CD4-positive, alpha-beta T cell treated with Interleukin-6 for 4 hours (primary cell): ENCODE measurements around the gene LMCD1.

ENCODE experiments used
- DNase-seq: peaks from one replicate; pipeline ENCODE4 v3.0.0-alpha.2; 2020; ENCODE audit warnings: mixed read lengths

LMCD1 gene

DNA sequence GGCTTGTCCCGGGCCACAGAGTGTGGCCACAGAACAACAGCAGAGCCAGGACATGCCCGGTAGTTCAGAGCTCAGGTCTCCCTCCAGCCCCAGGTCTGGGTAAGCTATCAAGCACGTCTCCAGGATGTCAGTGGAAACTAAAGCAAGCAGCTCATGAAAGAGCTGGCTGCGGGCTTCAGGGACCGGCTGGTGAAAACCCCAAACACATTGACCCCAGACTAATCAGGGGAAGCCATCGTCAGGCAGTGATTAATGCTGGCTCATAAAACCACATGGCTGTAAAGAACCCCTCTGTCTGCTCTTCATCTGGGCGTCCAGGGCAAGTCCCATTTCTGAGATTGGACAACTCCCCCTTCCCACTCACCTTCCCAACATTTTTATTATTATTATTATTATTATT, 37.8 kb downstream of the LMCD1 start:
- DNase-seq, result no peak

DNA sequence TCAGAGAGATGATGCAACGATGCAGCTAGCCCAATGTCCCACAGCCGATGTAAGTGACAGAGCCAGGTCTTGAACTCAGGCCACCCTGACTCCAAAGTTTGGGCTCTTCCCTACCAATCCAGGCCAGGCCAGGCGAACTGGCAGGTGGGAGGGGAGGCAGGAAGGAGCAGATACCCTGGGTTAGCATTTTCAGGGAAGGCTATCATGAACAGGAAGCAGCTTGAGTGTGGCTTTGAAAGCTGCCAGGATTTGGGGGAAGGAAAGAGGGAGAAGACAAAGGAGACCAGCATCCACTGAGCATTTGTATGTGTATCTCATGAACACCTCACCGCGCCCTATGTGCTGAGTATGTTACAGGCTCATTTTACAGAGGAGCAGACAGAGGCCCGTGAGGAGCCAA, 38.8 kb downstream of the LMCD1 start:
- no peak for DNase-seq

DNA sequence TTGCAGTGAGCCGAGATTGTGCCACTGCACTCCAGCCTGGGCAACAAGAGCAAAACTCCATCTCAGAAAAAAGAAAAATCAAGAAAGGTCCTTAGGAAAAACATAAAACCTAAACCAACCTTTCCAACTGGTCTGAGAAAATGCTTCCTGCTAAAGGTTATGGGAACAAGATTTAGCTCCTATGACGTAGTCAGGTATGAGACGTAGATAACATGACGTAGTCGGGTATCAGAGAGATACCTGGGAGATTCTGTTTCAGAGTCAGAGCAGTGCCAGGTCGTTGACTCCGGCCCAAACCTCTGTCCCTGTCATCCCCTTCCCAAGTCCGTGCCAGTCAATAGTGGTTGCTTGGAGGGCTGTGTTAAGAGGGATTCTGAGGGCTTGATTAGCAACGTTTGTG, 39.9 kb downstream of the LMCD1 start:
- no peak for DNase-seq

DNA sequence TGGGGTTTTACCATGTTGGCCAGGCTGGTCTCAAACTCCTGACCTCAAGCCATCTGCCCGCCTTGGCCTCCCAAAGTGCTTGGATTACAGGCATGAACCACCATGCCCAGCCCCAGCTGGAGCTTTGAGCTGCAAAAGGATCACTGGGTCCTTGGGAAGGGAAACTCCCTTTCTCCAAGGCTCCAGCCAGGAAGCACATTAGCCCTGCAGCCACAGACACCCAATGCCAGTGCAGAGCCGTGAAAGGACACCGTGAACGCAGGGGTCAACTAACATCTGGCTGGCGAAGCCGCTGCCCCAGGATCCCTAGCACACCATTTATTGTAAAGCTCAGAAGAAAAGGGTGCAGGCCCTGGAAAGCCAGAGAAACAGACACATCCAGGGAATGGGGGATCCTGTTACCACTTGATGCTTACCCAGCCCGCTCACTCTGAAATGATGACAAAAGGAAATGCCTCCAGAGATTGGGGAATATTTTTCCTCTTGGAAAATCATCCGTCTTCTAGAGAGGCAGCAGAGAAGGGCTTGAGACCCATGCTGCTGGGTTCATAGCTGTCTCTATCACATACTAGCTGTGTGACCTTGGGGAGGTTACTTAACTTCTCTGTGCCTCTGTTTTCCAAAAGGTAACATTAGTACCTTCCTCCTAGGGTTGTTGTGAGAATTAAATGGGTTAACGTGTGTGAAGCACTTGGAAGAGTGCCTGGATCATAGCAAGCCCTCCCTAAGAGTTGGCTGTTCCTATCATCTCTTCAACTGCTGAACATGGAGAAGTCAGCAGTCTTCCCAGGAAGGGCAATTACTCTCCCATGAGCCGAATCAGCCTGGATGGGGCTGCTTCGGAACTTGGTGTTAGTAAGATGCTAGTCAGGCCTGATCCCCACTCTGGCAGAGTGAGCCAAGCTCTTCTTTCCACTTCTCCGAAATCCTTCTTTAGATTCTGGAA, 40.8 kb downstream of the LMCD1 start:
- no peak for DNase-seq

DNA sequence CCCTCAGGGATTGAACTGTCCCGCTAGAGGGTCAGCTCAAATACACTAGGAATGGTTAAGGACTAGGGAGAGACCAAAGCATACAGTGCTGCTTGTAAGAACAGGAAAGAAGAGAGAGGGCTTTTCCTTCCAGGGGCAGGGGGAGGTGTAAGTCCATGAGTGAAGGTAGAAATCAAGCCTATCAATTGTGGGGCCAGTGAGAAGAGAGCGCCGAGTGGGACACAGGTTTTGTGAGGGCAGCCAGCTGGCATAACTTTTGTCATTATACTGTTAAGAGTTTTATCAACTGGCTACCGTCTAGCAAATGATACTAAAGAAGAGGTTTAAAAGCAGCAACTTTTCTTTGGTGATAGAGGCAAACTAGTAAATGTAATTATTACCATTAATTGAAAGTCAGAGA, 45.0 kb downstream of the LMCD1 start:
- no peak for DNase-seq

DNA sequence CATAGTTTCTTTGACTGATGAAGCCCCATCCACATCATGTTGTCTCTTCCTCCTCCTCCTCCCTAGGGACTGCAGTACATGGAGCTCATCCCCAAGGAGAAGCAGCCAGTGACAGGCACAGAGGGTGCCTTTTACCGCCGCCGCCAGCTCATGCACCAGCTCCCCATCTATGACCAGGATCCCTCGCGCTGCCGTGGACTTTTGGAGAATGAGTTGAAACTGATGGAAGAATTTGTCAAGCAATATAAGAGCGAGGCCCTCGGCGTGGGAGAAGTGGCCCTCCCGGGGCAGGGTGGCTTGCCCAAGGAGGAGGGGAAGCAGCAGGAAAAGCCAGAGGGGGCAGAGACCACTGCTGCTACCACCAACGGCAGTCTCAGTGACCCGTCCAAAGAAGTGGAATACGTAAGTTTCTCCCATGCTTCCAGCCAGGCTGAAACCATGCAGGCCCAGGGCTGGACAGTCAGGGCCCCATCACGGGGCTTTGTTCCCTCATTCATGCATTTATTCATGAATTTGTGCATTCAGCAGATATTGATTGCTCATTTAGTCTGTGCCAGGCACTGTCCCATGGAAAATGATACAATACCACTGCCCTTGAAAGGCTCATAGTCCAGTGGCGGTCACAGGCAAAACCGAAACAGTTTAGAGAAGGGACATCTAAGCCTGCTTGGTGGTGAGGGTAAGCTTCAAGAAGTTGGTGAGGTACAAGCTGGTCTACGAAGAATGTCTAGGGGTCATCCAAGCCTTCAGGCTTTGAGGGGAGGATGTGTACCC, 47.1 kb downstream of the LMCD1 start:
- DNase-seq, result no peak

DNA sequence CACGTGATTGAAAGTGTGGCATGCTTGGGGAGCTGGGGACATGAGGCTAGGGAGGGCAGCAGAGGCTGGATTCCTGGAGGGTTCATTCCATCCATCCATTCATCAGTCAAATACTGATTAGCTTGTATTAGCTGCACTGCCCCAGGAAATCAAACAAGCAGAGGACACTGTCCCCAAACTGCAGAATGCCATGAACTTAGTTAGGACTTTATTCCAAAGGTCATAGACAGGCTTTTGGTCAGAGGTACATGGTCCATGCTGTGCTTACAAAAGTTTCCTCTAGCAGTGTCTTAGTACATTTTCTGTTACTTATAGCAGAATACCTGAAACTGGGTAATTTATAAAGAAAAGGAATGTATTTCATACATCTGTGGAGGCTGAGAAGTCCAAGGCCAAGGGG, 47.7 kb downstream of the LMCD1 start:
- no peak for DNase-seq

DNA sequence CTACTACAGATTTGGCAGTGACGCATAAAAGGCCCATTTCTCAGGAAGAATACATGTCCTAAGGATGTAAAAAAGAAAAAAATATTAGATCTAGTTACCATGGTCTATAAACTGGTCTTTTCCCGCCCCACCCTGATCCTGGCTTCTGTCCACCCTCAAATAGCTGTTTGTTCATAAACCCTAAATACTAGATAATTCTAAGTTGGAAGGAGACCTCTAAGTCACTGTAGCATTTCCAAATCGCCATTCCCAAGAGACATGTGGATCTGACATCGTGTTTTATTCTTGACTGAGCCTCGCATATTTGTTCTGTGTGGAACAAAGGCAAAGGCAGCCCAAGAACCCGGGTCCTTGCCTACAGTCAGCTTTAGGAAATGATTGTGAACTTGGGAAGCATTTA, 49.0 kb downstream of the LMCD1 start:
- DNase-seq, result no peak

DNA sequence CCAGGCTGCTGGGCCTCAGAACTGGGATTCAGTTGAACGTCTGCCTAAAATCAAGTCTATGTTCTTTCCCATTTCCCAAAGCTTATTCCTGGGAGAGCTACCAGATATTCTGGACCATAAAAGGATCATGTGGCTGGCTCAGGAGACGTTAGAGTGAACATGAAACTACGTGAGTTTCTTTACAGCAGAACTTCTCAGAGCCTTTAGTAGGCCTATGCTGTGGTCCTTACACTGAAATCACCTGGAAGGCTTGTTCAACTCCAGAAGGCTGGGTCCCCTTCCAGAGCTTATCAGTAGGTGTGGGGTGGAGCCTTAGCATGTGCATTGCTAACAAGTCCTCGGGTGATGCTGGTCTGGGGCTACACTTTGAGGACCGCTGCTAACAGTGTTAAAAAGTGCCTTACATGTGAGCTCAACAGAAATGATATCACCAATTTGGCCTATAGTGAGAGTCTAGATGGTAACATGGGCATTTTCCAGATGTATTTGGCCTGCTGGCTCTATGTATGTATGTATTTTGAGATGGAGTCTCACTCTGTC, 50.7 kb downstream of the LMCD1 start:
- no peak for DNase-seq

DNA sequence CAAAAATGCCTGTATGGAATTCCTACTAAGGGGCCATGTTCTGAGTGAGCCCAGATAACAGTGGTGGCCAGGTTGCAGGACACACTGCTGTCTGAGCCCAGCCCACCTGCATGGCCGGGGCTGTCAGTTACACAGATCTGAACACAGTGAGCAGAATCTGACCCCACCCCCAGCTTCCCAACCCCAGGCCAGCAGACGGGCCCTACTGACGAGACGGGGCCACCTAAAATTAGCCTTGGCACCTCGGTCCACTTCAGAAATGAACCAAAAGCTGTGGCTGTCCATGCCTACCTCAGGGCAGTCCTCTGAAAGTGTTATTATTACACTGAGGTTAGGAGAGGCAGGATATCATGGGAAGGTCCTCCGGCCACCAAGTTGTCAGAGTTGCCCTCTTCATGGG, 51.8 kb downstream of the LMCD1 start:
- no peak for DNase-seq

DNA sequence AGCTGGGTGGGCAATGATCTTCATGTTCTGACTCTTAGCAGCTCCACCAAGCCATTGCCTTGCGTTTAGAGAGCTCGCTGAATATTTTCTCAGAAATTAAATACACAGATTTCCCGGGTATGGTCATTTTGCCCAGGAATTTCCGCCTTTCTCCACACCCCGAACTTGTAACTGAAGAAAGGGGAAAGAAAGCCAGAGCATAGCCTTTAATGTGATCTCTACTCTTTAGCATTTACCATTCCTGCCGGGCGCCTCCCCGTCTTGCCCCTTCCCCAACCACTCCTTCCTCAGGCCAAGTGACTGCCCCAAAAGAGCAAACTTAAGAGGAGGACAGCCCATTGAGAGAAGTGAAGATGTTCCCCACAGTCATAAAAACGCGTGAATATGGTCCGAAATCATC, 53.1 kb downstream of the LMCD1 start:
- no peak for DNase-seq

DNA sequence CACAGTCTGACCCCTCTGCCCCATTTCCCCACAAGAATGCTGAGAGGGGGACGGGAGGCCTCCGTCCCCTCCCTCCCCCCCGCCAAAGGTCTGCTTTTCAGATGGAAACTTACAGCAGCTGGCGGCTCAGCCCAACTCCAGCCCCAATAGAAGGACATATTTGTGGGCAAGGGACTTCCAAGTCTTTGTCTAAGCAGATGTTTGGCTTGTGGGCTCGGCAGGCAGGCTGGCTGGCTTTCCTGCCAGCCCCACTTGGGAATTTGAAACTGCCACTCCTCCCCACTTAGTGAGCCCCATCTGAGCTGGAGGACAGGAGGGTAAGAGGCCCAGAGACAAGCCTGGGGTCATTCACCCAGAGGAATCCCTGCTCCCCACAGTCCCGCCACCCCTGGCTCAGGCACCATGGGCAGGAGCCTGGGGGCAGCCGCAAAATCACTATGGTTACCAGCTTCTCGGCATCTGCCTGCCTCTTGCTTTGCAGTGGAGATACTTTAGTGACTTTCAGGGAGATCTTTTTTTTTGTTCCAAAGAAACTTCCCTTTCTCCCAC, 53.6 kb downstream of the LMCD1 start:
- no peak for DNase-seq

DNA sequence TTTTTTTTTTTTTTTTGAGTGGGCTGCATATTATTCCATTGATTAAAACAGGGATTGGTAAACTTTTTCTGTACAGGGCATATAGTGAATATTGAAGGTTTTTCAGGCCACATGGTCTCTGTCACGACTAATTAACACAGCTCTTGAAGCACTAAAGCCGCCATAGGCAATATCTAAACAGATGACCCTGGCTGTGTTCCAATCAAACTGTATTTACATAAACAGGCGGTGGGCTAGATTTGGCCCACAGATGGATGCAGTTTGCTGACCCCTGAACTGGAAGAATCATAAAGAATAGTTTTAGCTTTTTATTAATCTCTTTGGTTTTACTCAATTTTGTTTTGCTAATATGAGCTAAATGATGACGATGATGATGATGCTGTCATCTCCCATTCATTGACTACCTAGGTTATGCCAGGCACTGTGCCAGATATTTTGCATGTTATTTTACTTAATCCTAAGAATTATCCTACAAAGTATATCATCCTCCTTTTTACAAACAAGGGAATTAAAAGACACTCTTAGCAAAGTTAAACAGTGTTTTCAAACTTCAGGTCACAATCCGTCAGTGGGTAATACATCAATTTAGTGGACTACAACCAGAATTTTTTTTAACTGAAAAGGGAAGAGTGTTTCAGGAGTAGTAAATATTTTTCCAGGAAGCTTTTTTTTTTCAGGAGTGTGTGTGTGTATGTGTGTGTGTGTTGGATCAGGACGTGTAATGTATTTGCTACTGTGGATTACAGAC, 54.3 kb downstream of the LMCD1 start:
- no peak for DNase-seq

DNA sequence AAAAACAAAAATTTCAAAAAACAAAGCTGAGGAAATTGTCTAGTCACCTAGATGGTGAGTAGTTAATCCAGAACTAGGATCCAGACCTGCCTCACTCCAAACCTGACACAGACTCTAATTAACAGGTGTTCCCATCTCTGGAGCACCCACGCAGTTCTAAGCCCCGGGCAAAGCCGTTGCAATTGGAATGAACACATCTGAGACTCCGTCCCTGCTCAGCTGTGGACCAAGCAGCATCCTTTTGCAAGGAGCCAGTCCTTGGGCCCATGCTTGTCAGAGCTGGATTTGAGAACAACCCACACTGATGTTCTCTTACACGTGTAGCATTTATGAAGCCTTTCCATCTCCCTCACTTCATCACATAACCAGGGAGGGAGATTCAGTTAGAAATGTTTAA, 54.8 kb downstream of the LMCD1 start:
- no peak for DNase-seq

DNA sequence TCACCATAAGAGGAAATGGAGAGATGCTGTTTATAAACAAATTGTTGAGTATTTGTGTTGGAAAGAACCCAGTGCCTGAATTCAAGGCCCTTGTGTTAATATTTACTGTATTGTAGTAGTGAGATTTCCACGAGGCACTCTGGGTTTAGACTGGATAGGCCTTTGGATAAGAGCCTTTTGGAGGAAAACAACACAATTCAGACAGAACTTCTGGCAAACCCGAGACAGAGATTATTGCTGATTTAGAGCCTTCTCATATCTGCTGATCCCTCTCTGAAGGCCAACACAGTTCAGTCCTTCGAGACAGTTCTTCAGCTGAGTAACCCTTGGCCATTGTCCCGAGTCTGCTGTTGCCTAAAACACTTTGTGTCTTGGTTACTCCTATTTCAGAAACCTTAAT, 55.7 kb downstream of the LMCD1 start:
- DNase-seq, result no peak

DNA sequence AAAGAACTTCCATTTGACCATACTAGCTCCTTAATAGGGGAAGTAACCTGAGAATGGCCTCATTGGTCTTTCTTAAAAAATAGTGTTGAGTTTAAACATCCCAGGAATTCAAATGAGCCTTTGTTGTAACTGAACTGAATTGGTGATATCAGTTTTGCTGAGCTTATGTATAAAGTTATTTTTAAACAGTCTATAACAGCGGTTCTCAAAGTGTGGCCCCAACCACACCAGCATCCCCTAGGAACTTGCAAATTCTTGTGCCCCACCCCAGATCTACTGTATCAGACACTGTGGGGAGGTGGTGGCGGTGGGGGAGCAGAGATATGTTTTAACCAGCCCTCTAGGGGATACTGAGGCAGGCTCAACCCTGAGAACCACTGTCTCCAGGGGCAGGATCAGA, 57.0 kb downstream of the LMCD1 start:
- DNase-seq, result no peak

DNA sequence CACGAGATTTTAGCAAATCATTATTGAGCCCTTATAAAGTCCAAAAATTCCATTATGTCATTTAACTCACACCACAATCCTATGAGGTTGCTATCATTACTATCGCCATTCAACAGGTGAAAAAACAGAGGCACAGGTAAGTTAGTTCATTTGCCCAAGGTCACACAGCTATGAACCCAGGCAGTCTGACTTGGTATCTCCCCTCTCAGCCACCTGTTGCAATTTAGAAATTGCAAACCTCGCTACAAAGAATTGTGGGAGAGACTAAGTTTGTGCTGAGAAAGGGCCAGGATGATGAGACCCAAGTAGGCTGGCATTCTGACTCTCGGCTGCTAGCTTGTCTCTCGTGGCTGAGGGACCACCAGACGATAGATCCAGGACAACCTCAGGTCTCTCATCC, 57.7 kb downstream of the LMCD1 start:
- no peak for DNase-seq

DNA sequence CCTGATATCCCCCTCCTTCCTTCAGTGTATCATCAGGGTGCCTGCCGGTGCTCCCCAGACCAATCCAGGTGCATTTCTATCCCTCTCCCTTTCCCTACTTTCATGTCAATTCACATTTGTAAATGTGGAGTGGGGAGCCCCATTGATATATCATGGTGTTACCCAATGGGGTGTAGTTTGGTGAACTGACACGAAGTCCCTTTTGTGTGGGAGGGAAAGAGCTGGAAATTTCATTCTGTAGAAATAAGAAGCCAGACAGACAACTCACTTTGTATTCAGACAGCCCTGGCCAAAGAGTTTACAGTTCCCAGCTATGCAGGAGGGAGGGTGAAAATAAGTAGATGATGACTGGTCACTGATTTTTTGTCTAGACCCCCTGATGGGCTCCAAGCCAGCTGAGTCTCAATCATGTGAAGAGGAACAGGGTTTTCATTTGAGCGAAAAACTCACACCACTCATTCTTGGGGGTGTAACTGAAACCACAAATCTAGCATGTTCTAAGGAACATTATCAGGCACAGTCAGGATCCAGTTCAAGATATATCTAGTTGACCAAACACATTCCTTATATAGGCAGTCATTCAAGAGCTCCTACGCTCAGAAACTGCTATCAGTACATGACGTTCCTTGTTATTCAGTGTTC, 58.9 kb downstream of the LMCD1 start:
- no peak for DNase-seq

DNA sequence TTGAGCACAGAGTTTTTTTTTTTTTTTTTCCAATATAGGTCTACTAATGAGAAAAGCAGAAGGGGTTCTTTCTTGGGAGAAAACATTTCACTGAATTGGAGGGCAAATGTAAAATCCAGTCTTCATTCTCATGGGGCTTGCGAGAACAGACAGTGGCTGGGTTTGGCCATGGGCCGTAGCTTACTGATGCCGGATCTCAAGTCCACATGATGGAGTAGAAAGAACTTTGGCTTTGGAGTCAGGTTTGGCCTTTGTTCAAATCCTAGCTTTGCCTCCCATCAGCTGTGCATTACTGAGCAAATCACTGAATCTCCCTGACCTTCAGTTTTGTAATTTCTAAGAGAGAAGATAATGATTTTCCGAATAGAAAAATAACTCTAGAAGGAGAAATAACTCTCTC, 59.7 kb downstream of the LMCD1 start:
- no peak for DNase-seq

DNA sequence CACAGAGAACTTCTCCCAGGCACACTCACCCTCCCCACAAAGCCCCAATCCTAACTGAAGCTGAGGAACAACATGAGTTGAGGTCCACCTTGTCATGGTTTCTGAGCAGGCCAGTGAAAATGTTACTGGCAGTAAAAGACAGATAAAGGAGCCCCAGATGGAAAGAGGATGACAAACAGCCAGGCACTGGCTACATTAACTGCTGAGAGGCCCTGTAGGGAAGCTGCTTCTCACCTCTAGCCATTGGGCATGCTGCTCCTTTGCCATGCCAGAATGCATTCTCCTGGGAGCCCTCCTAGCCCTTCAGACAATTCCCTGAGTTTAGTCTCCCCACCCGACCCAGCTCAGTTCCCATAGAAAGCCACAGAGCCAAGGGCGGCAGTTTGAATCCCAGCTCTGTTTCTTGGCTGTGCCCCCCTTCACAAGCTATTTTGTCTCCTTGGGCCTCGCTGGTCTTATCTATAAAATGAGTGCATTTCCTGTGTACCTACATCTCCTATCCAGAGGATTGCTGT, 60.5 kb downstream of the LMCD1 start:
- no peak for DNase-seq

DNA sequence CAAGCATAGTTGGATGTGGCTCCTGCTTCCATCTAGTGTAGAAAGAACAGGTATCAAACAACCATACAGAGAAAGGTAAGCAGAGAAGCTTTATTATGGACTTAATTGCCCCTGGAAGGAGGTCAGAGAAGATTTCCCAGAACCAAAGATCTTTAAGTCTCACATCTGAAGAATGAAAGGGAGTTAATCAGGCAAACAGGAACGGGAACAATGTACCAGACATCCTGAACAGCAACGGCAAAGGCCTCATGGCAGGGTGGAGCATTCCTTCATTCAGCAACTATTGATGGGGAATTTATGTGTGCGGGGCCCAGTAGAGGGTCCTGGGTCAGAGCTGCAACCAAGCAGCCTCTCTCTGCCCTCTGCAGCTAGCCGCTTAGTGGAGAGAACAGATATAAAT, 61.5 kb downstream of the LMCD1 start:
- no peak for DNase-seq

DNA sequence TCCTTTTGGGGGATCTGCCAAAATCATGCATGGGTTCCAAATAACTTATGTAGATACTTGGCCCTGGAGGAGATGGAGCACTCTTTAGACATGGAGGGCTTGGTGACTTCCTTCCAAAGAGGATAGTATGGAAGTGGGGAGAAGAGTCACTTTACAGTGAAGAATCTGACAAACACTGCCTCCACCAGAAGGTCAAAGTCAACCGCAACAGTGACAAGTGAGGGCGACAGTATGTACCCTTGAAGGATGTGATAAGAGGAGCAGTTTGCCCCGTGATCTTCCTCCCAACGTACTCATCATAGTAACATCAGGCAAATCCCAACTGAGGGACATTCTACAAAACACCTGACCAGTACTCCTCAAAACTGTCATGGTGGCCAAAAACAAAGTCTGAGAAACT, 62.0 kb downstream of the LMCD1 start:
- DNase-seq, result no peak
